Measurements from ENCODE around the gene CYP26C1. TPM values are rescaled to one million over a fixed set of nuclear protein-coding genes. Genes with fewer than 3 reads are reported as not detected.

The CYP26C1 gene
- total and polyA plus RNA-seq, 9 donors: 0.09 to 0.12 TPM; not detected in 7

- Histone ChIP-seq H3K4me1 (ENCODE audit: control insufficient read depth, insufficient read depth, low read length) (peaks cover 35% of the 10 kb centered on the region), H3K36me3 (ENCODE audit: control insufficient read depth, insufficient read depth, low read length) (peaks cover 6% of the 10 kb centered on the region), H3K27ac (ENCODE audit: low read length) (no peak overlapping the region), H3K27me3 (ENCODE audit: control insufficient read depth, insufficient read depth, low read length) (peaks cover 96% of the 10 kb centered on the region), H3K9me3 (replicated peaks; ENCODE audit: control insufficient read depth, low read depth, low read length) (no peaks in the 10 kb centered on the region), H3K4me3 (ENCODE audit: low read length) (no peak overlapping the region)
- no peak for DNase-seq
- 60% methylated on average over 8 of the region's 9 CpGs for WGBS (ENCODE audit: insufficient coverage)
Observed at GRCh38 chr10:93063977-93064660, 3.5 kb downstream of the CYP26C1 start.

GRCh38 chr10:93064874-93065660 lies 4.5 kb downstream of the CYP26C1 start:
- peaks cover 35% of the 10 kb centered on the region for H3K4me1 ChIP-seq (ENCODE audit: control insufficient read depth, insufficient read depth, low read length)
- no peak overlapping the region for H3K27ac ChIP-seq (ENCODE audit: low read length)
- DNase-seq: no peak
- H3K4me3 ChIP-seq (ENCODE audit: low read length): no peak overlapping the region
- 38% methylated on average over 7 of the region's 12 CpGs for WGBS (ENCODE audit: insufficient coverage)
- H3K36me3 ChIP-seq (ENCODE audit: control insufficient read depth, insufficient read depth, low read length): no peaks in the 10 kb centered on the region
- H3K27me3 ChIP-seq (ENCODE audit: control insufficient read depth, insufficient read depth, low read length): peaks cover 100% of the 10 kb centered on the region
- no peaks in the 10 kb centered on the region for H3K9me3 ChIP-seq (replicated peaks; ENCODE audit: control insufficient read depth, low read depth, low read length)

GRCh38 chr10:93065675-93066543 lies 5.3 kb downstream of the CYP26C1 start:
- no peak overlapping the region for H3K4me3 ChIP-seq (ENCODE audit: low read length)

GRCh38 chr10:93066544-93066913 lies 5.9 kb downstream of the CYP26C1 start:
- Histone ChIP-seq H3K27me3 (ENCODE audit: control insufficient read depth, insufficient read depth, low read length) (peaks cover 100% of the 10 kb centered on the region), H3K27ac (ENCODE audit: low read length) (no peak overlapping the region), H3K36me3 (ENCODE audit: control insufficient read depth, insufficient read depth, low read length) (no peaks in the 10 kb centered on the region), H3K4me1 (ENCODE audit: control insufficient read depth, insufficient read depth, low read length) (peaks cover 30% of the 10 kb centered on the region), H3K9me3 (replicated peaks; ENCODE audit: control insufficient read depth, low read depth, low read length) (no peaks in the 10 kb centered on the region), H3K4me3 (ENCODE audit: low read length) (no peak overlapping the region)
- 4% methylated on average over 3 of the region's 11 CpGs for WGBS (ENCODE audit: insufficient coverage)
- DNase-seq: no peak

More at GRCh38 chr10:93065675-93066543, 5.3 kb downstream of the CYP26C1 start:
- H3K36me3 ChIP-seq (ENCODE audit: control insufficient read depth, insufficient read depth, low read length): no peaks in the 10 kb centered on the region
- WGBS (ENCODE audit: insufficient coverage): 1% methylated on average over 77 of the region's 81 CpGs
- H3K27me3 ChIP-seq (ENCODE audit: control insufficient read depth, insufficient read depth, low read length): peaks cover 100% of the 10 kb centered on the region
- H3K27ac ChIP-seq (ENCODE audit: low read length): no peak overlapping the region
- no peaks in the 10 kb centered on the region for H3K9me3 ChIP-seq (replicated peaks; ENCODE audit: control insufficient read depth, low read depth, low read length)
- peaks cover 31% of the 10 kb centered on the region for H3K4me1 ChIP-seq (ENCODE audit: control insufficient read depth, insufficient read depth, low read length)
- no peak for DNase-seq

GRCh38 chr10:93067443-93068365 lies 7.1 kb downstream of the CYP26C1 start:
- WGBS (ENCODE audit: insufficient coverage): 10% methylated on average over 14 of the region's 17 CpGs
- no peak for DNase-seq
- no peaks in the 10 kb centered on the region for H3K9me3 ChIP-seq (replicated peaks; ENCODE audit: control insufficient read depth, low read depth, low read length)
- H3K36me3 ChIP-seq (ENCODE audit: control insufficient read depth, insufficient read depth, low read length): no peaks in the 10 kb centered on the region
- H3K27ac ChIP-seq (ENCODE audit: low read length): no peak overlapping the region
- peaks cover 29% of the 10 kb centered on the region for H3K4me1 ChIP-seq (ENCODE audit: control insufficient read depth, insufficient read depth, low read length)
- peaks cover 100% of the 10 kb centered on the region for H3K27me3 ChIP-seq (ENCODE audit: control insufficient read depth, insufficient read depth, low read length)
- no peak overlapping the region for H3K4me3 ChIP-seq (ENCODE audit: low read length)

GRCh38 chr10:93068411-93069244 lies 8.0 kb downstream of the CYP26C1 start:
- H3K36me3 ChIP-seq (ENCODE audit: control insufficient read depth, insufficient read depth, low read length): no peaks in the 10 kb centered on the region
- H3K27ac ChIP-seq (ENCODE audit: low read length): no peak overlapping the region
- no peaks in the 10 kb centered on the region for H3K9me3 ChIP-seq (replicated peaks; ENCODE audit: control insufficient read depth, low read depth, low read length)
- peak overlapping the region; percentile 8 for H3K4me3 ChIP-seq (ENCODE audit: low read length)
- 2% methylated on average over 56 of the region's 73 CpGs for WGBS (ENCODE audit: insufficient coverage)
- H3K4me1 ChIP-seq (ENCODE audit: control insufficient read depth, insufficient read depth, low read length): peaks cover 32% of the 10 kb centered on the region
- peak; percentile 50 for DNase-seq
- H3K27me3 ChIP-seq (ENCODE audit: control insufficient read depth, insufficient read depth, low read length): peaks cover 100% of the 10 kb centered on the region

- Histone ChIP-seq H3K4me3 (ENCODE audit: low read length) (no peak overlapping the region), H3K9me3 (replicated peaks; ENCODE audit: control insufficient read depth, low read depth, low read length) (no peaks in the 10 kb centered on the region), H3K27me3 (ENCODE audit: control insufficient read depth, insufficient read depth, low read length) (peaks cover 100% of the 10 kb centered on the region), H3K4me1 (ENCODE audit: control insufficient read depth, insufficient read depth, low read length) (peaks cover 37% of the 10 kb centered on the region), H3K27ac (ENCODE audit: low read length) (no peak overlapping the region), H3K36me3 (ENCODE audit: control insufficient read depth, insufficient read depth, low read length) (no peaks in the 10 kb centered on the region)
- DNase-seq: no peak
- 32% methylated on average over 6 of the region's 10 CpGs for WGBS (ENCODE audit: insufficient coverage)
Observed at GRCh38 chr10:93069245-93069561, 8.6 kb downstream of the CYP26C1 start.

- Histone ChIP-seq H3K4me3 (ENCODE audit: low read length) (no peak overlapping the region), H3K27me3 (ENCODE audit: control insufficient read depth, insufficient read depth, low read length) (peaks cover 100% of the 10 kb centered on the region), H3K27ac (ENCODE audit: low read length) (no peak overlapping the region), H3K4me1 (ENCODE audit: control insufficient read depth, insufficient read depth, low read length) (peaks cover 49% of the 10 kb centered on the region), H3K36me3 (ENCODE audit: control insufficient read depth, insufficient read depth, low read length) (no peaks in the 10 kb centered on the region), H3K9me3 (replicated peaks; ENCODE audit: control insufficient read depth, low read depth, low read length) (no peaks in the 10 kb centered on the region)
- no peak for DNase-seq
- 63% methylated on average over 4 of the region's 5 CpGs for whole genome bisulfite sequencing (ENCODE audit: insufficient coverage)
Observed at GRCh38 chr10:93070378-93071176, 10.0 kb downstream of the CYP26C1 start.

Measured in muscle of leg (tissue), 11 donors.